Lung (tissue), 12 donors: ENCODE data around the gene ARMC3. TPM values are rescaled to one million over a fixed set of nuclear protein-coding genes. Genes with fewer than 3 reads are reported as not detected.

Experiments
- ATAC-seq: fragments of 200-7000 bp; cut with Tn5 transposase; one replicate; pipeline ENCODE4 v1.9.1; 2020; ENCODE audit warnings: moderate number of reproducible peaks; ENCODE audit not compliant: insufficient read depth, low FRiP score
- DNase-seq, 3 donors: peaks; one replicate each; pipeline ENCODE4 v3.0.0-alpha.2; 2013 to 2017
- H3K27ac ChIP-seq, 2 donors: one replicate each; pipeline ENCODE4 v1.5.1; 2013; ENCODE audit warnings: mild to moderate bottlenecking in 2 of 2, moderate library complexity in 2 of 2, control low read depth in 1 of 2, inconsistent platforms in 1 of 2, low read depth in 1 of 2, low read length in 1 of 2
- H3K27me3 ChIP-seq, 3 donors: one replicate each; pipeline ENCODE4 v1.5.1; 2013; ENCODE audit warnings: low read length in 2 of 3; ENCODE audit not compliant: control insufficient read depth in 3 of 3, insufficient read depth in 3 of 3
- H3K36me3 ChIP-seq, 4 donors: one replicate each; pipeline ENCODE4 v1.5.1; 2013; ENCODE audit warnings: low read length in 4 of 4, mild to moderate bottlenecking in 1 of 4, moderate library complexity in 1 of 4; ENCODE audit not compliant: control insufficient read depth in 4 of 4, insufficient read depth in 4 of 4
- H3K4me1 ChIP-seq, 5 donors: one replicate each; pipeline ENCODE4 v1.5.1; 2013; ENCODE audit warnings: low read length in 5 of 5, mild to moderate bottlenecking in 2 of 5, moderate library complexity in 1 of 5; ENCODE audit not compliant: control insufficient read depth in 5 of 5, insufficient read depth in 5 of 5
- H3K4me3 ChIP-seq: one replicate; pipeline ENCODE4 v1.5.1; 2013; ENCODE audit warnings: mild to moderate bottlenecking, control low read depth, moderate library complexity
- H3K9ac ChIP-seq, 2 donors: one replicate each; pipeline ENCODE4 v1.5.1; 2013; ENCODE audit warnings: low read length in 2 of 2, control low read depth in 1 of 2; ENCODE audit not compliant: insufficient read depth in 1 of 2
- H3K9me3 ChIP-seq, 4 donors: one replicate each; pipeline ENCODE4 v1.5.1; 2013; ENCODE audit warnings: low read length in 3 of 4, mild to moderate bottlenecking in 1 of 4, moderate library complexity in 1 of 4; ENCODE audit not compliant: control insufficient read depth in 4 of 4, insufficient read depth in 3 of 4
- CTCF ChIP-seq: IDR thresholded peaks from 2 replicates; pipeline ENCODE4 v1.5.1; 2012; ENCODE audit warnings: mild to moderate bottlenecking; ENCODE audit errors: control extremely low read depth, extremely low read depth
- WGBS, 2 donors: extraction: QIAGEN DNeasy Blood & Tissue Kit; methylation state at CpG; one replicate each; pipeline ENCODE4 v1.1.7; 2013; 5-methylcytosine and 5-hydroxymethylcytosine counted together
- polyA plus RNA-seq, 2 donors: library from polyadenylated mRNA; stranded (reverse); fragments of 200-250 nt; gene quantifications; one replicate each; pipeline ENCODE4 v1.2.1, GENCODE V29; 2013
- total RNA-seq, 2 donors: library from RNA; depleted of rRNA in 1 of 2; stranded (reverse); fragments of >200 nt in 1 of 2; gene quantifications; one replicate each; pipeline ENCODE4 v1.2.1, GENCODE V29; 2014 to 2021
- donor health status: control.
- donor health status: control.
- donor health status: Bipolar disorder and iron deficiency.
- donor health status: healthy.
- donor health status: DM: yes; HTN: yes; CAD: no.

ARMC3 gene
- total and polyA plus RNA-seq, 4 donors = 4.0 to 32.8 (median 13.2) TPM

DNA sequence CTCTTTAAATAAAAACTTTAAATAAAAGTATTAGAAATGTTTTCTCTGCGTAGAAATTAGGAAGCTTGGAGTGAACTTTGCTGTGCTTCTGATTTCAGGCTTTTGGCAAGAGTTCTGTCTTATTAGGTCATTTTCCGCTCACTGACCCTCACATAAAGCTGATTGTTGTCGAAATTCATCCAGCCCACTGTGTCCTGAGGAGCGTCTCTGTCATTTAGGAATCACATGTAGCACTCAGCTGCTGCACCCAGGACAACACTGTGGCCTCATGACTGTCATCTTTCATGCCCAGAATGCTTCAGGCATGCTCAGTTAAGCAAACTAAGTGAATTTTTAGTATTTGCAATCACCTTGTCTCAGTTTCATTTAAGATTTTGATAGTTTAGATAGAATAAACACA, 109.7 kb downstream of the ARMC3 start:
- ATAC-seq = no peak
- WGBS, 2 donors = 72 to 82% methylated on average over 4 of the region's 4 CpGs

GRCh38 chr10:23038172-23038571, 110.3 kb downstream of the ARMC3 start:
- no peak overlapping the region for H3K4me3 ChIP-seq
- peaks cover 0 to 4% (median 0%) of the 10 kb centered on the region in 5 donors for H3K4me1 ChIP-seq
- no peaks in the 10 kb centered on the region for H3K27me3 ChIP-seq
- no peaks in the 10 kb centered on the region for H3K36me3 ChIP-seq
- DNase-seq (no peak), ATAC-seq (no peak)
- 91 to 99% methylated on average over 5 of the region's 5 CpGs for WGBS, 2 donors
- H3K9ac ChIP-seq = no peak overlapping the region
- peaks cover 0 to 3% (median 1%) of the 10 kb centered on the region in 4 donors for H3K9me3 ChIP-seq
- TF ChIP-seq CTCF = no peak
- H3K27ac ChIP-seq = no peak overlapping the region

More for the DNA sequence above, 109.7 kb downstream of the ARMC3 start:
- H3K36me3 ChIP-seq = no peaks in the 10 kb centered on the region
- H3K9me3 ChIP-seq = peaks cover 0 to 3% (median 0%) of the 10 kb centered on the region in 4 donors
- H3K9ac ChIP-seq = no peak overlapping the region
- H3K4me3 ChIP-seq = no peak overlapping the region
- peaks cover 0 to 4% (median 0%) of the 10 kb centered on the region in 5 donors for H3K4me1 ChIP-seq
- H3K27ac ChIP-seq = no peak overlapping the region
- H3K27me3 ChIP-seq = no peaks in the 10 kb centered on the region
- TF ChIP-seq CTCF = no peak
- DNase-seq = peak in 1 of 3 donors; percentile 46

- DNase-seq (no peak), ATAC-seq (no peak)
- Histone ChIP-seq H3K4me3 (no peak overlapping the region), H3K27ac (no peak overlapping the region), H3K4me1 (peaks cover 0 to 4% (median 0%) of the 10 kb centered on the region in 5 donors), H3K27me3 (no peaks in the 10 kb centered on the region), H3K9ac (no peak overlapping the region), H3K36me3 (no peaks in the 10 kb centered on the region), H3K9me3 (peaks cover 0 to 3% (median 1%) of the 10 kb centered on the region in 4 donors)
- TF ChIP-seq CTCF = no peak
- WGBS, 2 donors = 92 to 95% methylated on average over 2 of the region's 2 CpGs
Observed at GRCh38 chr10:23040002-23040401, 112.1 kb downstream of the ARMC3 start.

GRCh38 chr10:23046027-23046426, 118.2 kb downstream of the ARMC3 start:
- H3K4me3 ChIP-seq = no peak overlapping the region
- H3K4me1 ChIP-seq = peaks cover 0 to 18% (median 9%) of the 10 kb centered on the region in 5 donors
- H3K9ac ChIP-seq = no peak overlapping the region
- ATAC-seq (no peak), DNase-seq (peak in 2 of 3 donors; percentile 68 to 81)
- no peak for TF ChIP-seq CTCF
- H3K27ac ChIP-seq = no peak overlapping the region
- no peaks in the 10 kb centered on the region for H3K27me3 ChIP-seq
- 42 to 67% methylated on average over 4 of the region's 4 CpGs for WGBS, 2 donors
- H3K9me3 ChIP-seq = peaks cover 0 to 2% (median 0%) of the 10 kb centered on the region in 4 donors
- no peaks in the 10 kb centered on the region for H3K36me3 ChIP-seq
